ENCODE results near the gene SECISBP2.

Gene SECISBP2

GRCh38 chr9:89347651-89348050 lies 29.4 kb downstream of the SECISBP2 start:
- DNase-seq (ENCODE audit: low spot score), result no peak

GRCh38 chr9:89349607-89350006 lies 31.3 kb downstream of the SECISBP2 start:
- no peak for DNase-seq (ENCODE audit: low spot score)

- no peak for DNase-seq (ENCODE audit: low spot score)
Measured at GRCh38 chr9:89350988-89351557, 32.8 kb downstream of the SECISBP2 start.

GRCh38 chr9:89351584-89352300 lies 33.4 kb downstream of the SECISBP2 start:
- DNase-seq (ENCODE audit: low spot score), result no peak

- DNase-seq (ENCODE audit: low spot score), result no peak
Measured at GRCh38 chr9:89352451-89352850, 34.2 kb downstream of the SECISBP2 start.

GRCh38 chr9:89352874-89353649 lies 34.8 kb downstream of the SECISBP2 start:
- no peak for DNase-seq (ENCODE audit: low spot score)

- no peak for DNase-seq (ENCODE audit: low spot score)
Measured at GRCh38 chr9:89353989-89354388, 35.7 kb downstream of the SECISBP2 start.

GRCh38 chr9:89354471-89354870 lies 36.2 kb downstream of the SECISBP2 start:
- no peak for DNase-seq (ENCODE audit: low spot score)

GRCh38 chr9:89356782-89357181 lies 38.5 kb downstream of the SECISBP2 start:
- DNase-seq (ENCODE audit: low spot score), result no peak

- DNase-seq (ENCODE audit: low spot score), result no peak
Measured at GRCh38 chr9:89357331-89358197, 39.3 kb downstream of the SECISBP2 start.

GRCh38 chr9:89358376-89358916 lies 40.1 kb downstream of the SECISBP2 start:
- DNase-seq (ENCODE audit: low spot score), result no peak

GRCh38 chr9:89358985-89359384 lies 40.7 kb downstream of the SECISBP2 start:
- no peak for DNase-seq (ENCODE audit: low spot score)

- DNase-seq (ENCODE audit: low spot score), result peak; percentile 21
Measured at GRCh38 chr9:89359751-89360261, 41.5 kb downstream of the SECISBP2 start.

GRCh38 chr9:89360465-89360864 lies 42.2 kb downstream of the SECISBP2 start:
- DNase-seq (ENCODE audit: low spot score), result no peak

GRCh38 chr9:89361031-89361430 lies 42.7 kb downstream of the SECISBP2 start:
- DNase-seq (ENCODE audit: low spot score), result no peak

GRCh38 chr9:89361816-89362646 lies 43.7 kb downstream of the SECISBP2 start:
- no peak for DNase-seq (ENCODE audit: low spot score)

GRCh38 chr9:89362647-89363310 lies 44.5 kb downstream of the SECISBP2 start:
- DNase-seq (ENCODE audit: low spot score), result no peak

- no peak for DNase-seq (ENCODE audit: low spot score)
Measured at GRCh38 chr9:89363311-89363670, 45.0 kb downstream of the SECISBP2 start.

GRCh38 chr9:89363921-89364665 lies 45.8 kb downstream of the SECISBP2 start:
- no peak for DNase-seq (ENCODE audit: low spot score)

Measured in kidney capillary endothelial cell (primary cell).